MCF 10A (cell line): ENCODE data around the gene FREY1. TPM values are rescaled to one million over a fixed set of nuclear protein-coding genes. Genes with fewer than 3 reads are reported as not detected.

Experiments used
- BruUV-seq: library from RNA; stranded (reverse); fragments of 400-500 nt; replicated peaks from 2 replicates; lab custom pipeline; 2021; lab: Mats Ljungman, UMichigan
- CTCF ChIA-PET: fragments of 300-600 bp; sonication (Branson Sonifier 250); formaldehyde crosslinking; extraction: SDS; loops from one replicate; lab custom pipeline; 2021; ENCODE audit warnings: antibody characterized with exemption, inconsistent platforms; lab: Yijun Ruan, JAX
- POLR2A ChIA-PET: fragments of 300-600, 350-650 bp; sonication (Branson Sonifier 250); formaldehyde crosslinking; extraction: SDS; loops from one replicate; lab custom pipeline; 2020; ENCODE audit warnings: antibody characterized with exemption, inconsistent platforms; lab: Yijun Ruan, JAX
- DNase-seq: peaks from one replicate; pipeline ENCODE4 v3.0.0-alpha.2; 2018; ENCODE audit not compliant: unreplicated experiment
- H3K27ac Mint-ChIP-seq: one replicate; pipeline ENCODE4 v1.8.0; 2022; ENCODE audit warnings: mild to moderate bottlenecking, low read depth, mixed read lengths; ENCODE audit not compliant: unreplicated experiment
- H3K27me3 Mint-ChIP-seq: one replicate; pipeline ENCODE4 v1.8.0; 2022; ENCODE audit warnings: mixed read lengths; ENCODE audit not compliant: insufficient read depth, unreplicated experiment
- H3K36me3 Mint-ChIP-seq: one replicate; pipeline ENCODE4 v1.8.0; 2022; ENCODE audit warnings: mild to moderate bottlenecking, moderate library complexity, mixed read lengths; ENCODE audit not compliant: insufficient read depth, unreplicated experiment
- H3K4me1 Mint-ChIP-seq: one replicate; pipeline ENCODE4 v1.8.0; 2022; ENCODE audit warnings: mixed read lengths; ENCODE audit not compliant: insufficient read depth, unreplicated experiment
- H3K4me3 Mint-ChIP-seq: one replicate; pipeline ENCODE4 v1.8.0; 2022; ENCODE audit warnings: mild to moderate bottlenecking, moderate library complexity, mixed read lengths; ENCODE audit not compliant: unreplicated experiment
- H3K9me3 Mint-ChIP-seq: one replicate; pipeline ENCODE4 v1.8.0; 2022; ENCODE audit warnings: mixed read lengths; ENCODE audit not compliant: unreplicated experiment
- CTCF ChIP-seq: fragments of 200-600 bp; IDR thresholded peaks from one replicate; pipeline ENCODE4 v1.8.0; 2022; ENCODE audit warnings: antibody characterized with exemption, mild to moderate bottlenecking; ENCODE audit not compliant: unreplicated experiment
- intact Hi-C: fragments of 100-400 bp; cut with micrococcal nuclease; formaldehyde crosslinking; loops from 2 replicates; pipeline ENCODE4 v1.14.1; 2022
- total RNA-seq: library from RNA; stranded (reverse); gene quantifications from 2 replicates; pipeline ENCODE4 v1.2.3, GENCODE V29; 2022

Gene FREY1
- total RNA-seq, 1 experiment from 2014 or later: 1.3 TPM

GRCh38 chr11:45894555-45895247 lies 12.4 kb downstream of the FREY1 start:
- no peak for DNase-seq
- Mint-ChIP-seq H3K36me3 (no peaks in the 10 kb centered on the region), H3K27ac (no peak overlapping the region), H3K27me3 (peaks cover 12% of the 10 kb centered on the region), H3K4me1 (no peaks in the 10 kb centered on the region), H3K9me3 (no peaks in the 10 kb centered on the region), H3K4me3 (no peak overlapping the region)
- BruUV-seq: no TSS peak
- intact Hi-C loops: loop anchor here (10.0 kb wide), 1 partner anchor 50 kb away; the partner anchor contains the start of gene CRY2
- ChIA-PET CTCF (interaction anchor here (1.2 kb wide), 1 partner anchor 22 kb away, joined by 3 read pairs; no protein-coding TSS in a partner anchor), POLR2A (no interaction called here)
- no peak for TF ChIP-seq CTCF

GRCh38 chr11:45892856-45893255 lies 14.2 kb downstream of the FREY1 start:
- no TSS peak for BruUV-seq
- CTCF ChIA-PET: interaction anchor here (0.6 to 1.2 kb wide), 2 partner anchors 21 to 202 kb away, joined by 3 to 4 read pairs; no protein-coding TSS in a partner anchor

GRCh38 chr11:45890886-45891550 lies 16.1 kb downstream of the FREY1 start:
- Mint-ChIP-seq H3K27me3 (peaks cover 12% of the 10 kb centered on the region), H3K4me3 (no peak overlapping the region), H3K4me1 (no peaks in the 10 kb centered on the region), H3K27ac (no peak overlapping the region), H3K36me3 (no peaks in the 10 kb centered on the region), H3K9me3 (no peaks in the 10 kb centered on the region)
- TF ChIP-seq CTCF: no peak
- intact Hi-C loops: loop anchor here (10.0 kb wide), 1 partner anchor 46 kb away; the partner anchor contains the start of gene CRY2
- no peak for DNase-seq
- ChIA-PET CTCF (interaction anchor here (1.2 kb wide), 1 partner anchor 48 kb away, joined by 3 read pairs; no protein-coding TSS in a partner anchor), POLR2A (interaction anchor here (0.8 to 0.9 kb wide), 2 partner anchors 8 to 11 kb away, joined by 3 to 4 read pairs; no protein-coding TSS in a partner anchor)
- no TSS peak for BruUV-seq

More at GRCh38 chr11:45892856-45893255, 14.2 kb downstream of the FREY1 start:
- no peak for DNase-seq
- no peak overlapping the region for H3K27ac Mint-ChIP-seq
- POLR2A ChIA-PET: interaction anchor here (0.6 to 0.9 kb wide), 2 partner anchors 39 to 57 kb away, joined by 3 read pairs; no protein-coding TSS in a partner anchor
- no peaks in the 10 kb centered on the region for H3K36me3 Mint-ChIP-seq
- intact Hi-C loops: loop anchor here (10.0 kb wide), 1 partner anchor 48 kb away; the partner anchor contains the start of gene CRY2
- TF ChIP-seq CTCF: no peak
- H3K27me3 Mint-ChIP-seq: peaks cover 12% of the 10 kb centered on the region
- H3K4me1 Mint-ChIP-seq: no peaks in the 10 kb centered on the region
- H3K9me3 Mint-ChIP-seq: no peaks in the 10 kb centered on the region
- H3K4me3 Mint-ChIP-seq: no peak overlapping the region

- BruUV-seq: no TSS peak
- Mint-ChIP-seq H3K36me3 (no peaks in the 10 kb centered on the region), H3K27me3 (peaks cover 12% of the 10 kb centered on the region), H3K9me3 (no peaks in the 10 kb centered on the region), H3K27ac (no peak overlapping the region), H3K4me1 (no peaks in the 10 kb centered on the region), H3K4me3 (no peak overlapping the region)
- no peak for TF ChIP-seq CTCF
- no peak for DNase-seq
- intact Hi-C loops: loop anchor here (10.0 kb wide), 1 partner anchor 45 kb away; the partner anchor contains the start of gene CRY2
- POLR2A ChIA-PET: no interaction called here
- CTCF ChIA-PET: interaction anchor here (1.3 kb wide), 1 partner anchor 11 kb away, joined by 5 read pairs; no protein-coding TSS in a partner anchor
These were observed 17.1 kb downstream of the FREY1 start for GRCh38 chr11:45889966-45890365.
